Measurements from ENCODE around the gene CACNA2D2.

GRCh38 chr3:50358911-50359759 lies 144.3 kb downstream of the CACNA2D2 start, which contains the start of gene TMEM115:
- no peak for TF ChIP-seq CTCF (IDR thresholded peaks at IDR 0.05)
- TF ChIP-seq EP300 (IDR thresholded peaks at IDR 0.05): no peak
